Left lung (tissue), 10 donors: Measurements from ENCODE around the gene CCNG2. TPM values are rescaled to one million over a fixed set of nuclear protein-coding genes. Genes with fewer than 3 reads are reported as not detected.

ENCODE experiments used
- ATAC-seq: fragments of 200-7000 bp; cut with Tn5 transposase; one replicate; pipeline ENCODE4 v1.9.1; 2020; ENCODE audit warnings: moderate library complexity
- DNase-seq, 4 donors: peaks; one replicate each; pipeline ENCODE4 v3.0.0-alpha.2; 2013 to 2020
- H3K27ac ChIP-seq, 2 donors: fragments of 200-600 bp; sonication (generic) in 1 of 2; one replicate each; pipeline versions ENCODE4 v1.5.0 to v1.8.0; 2020 to 2021
- H3K27me3 ChIP-seq, 2 donors: fragments of 200-600 bp; sonication (generic) in 1 of 2; one replicate each; pipeline versions ENCODE4 v1.5.0 to v1.8.0; 2020 to 2021
- H3K36me3 ChIP-seq, 2 donors: fragments of 200-600 bp; sonication (generic) in 1 of 2; one replicate each; pipeline versions ENCODE4 v1.5.0 to v1.8.0; 2020 to 2021
- H3K4me1 ChIP-seq, 2 donors: fragments of 200-600 bp; one replicate each; pipeline ENCODE4 v1.8.0; 2021
- H3K4me3 ChIP-seq, 2 donors: fragments of 200-600 bp; sonication (generic) in 1 of 2; one replicate each; pipeline versions ENCODE4 v1.5.0 to v1.8.0; 2020 to 2021; ENCODE audit warnings: mild to moderate bottlenecking in 1 of 2
- H3K9me3 ChIP-seq, 2 donors: fragments of 200-600 bp; sonication (generic) in 1 of 2; one replicate each; pipeline versions ENCODE4 v1.5.0 to v1.8.0; 2020 to 2021
- intact Hi-C, 2 donors: fragments of 100-400 bp; cut with DNase I; formaldehyde crosslinking; loops; one replicate each; pipeline versions ENCODE4 v1.11.2 to v1.14.2; 2022
- polyA plus RNA-seq, 6 donors: library from polyadenylated mRNA; unstranded; fragments of 120-200 nt; gene quantifications; one replicate each; pipeline ENCODE4 v1.2.1, GENCODE V29; 2013; ENCODE audit not compliant: insufficient read length in 6 of 6
- total RNA-seq, 2 donors: library from RNA; stranded (reverse); fragmentation: NEBNext Ultra II Directional; extraction: Animal tissue kit (Norgen Biotek cat#: 25700); gene quantifications; one replicate each; pipeline ENCODE4 v1.2.1, GENCODE V29; 2021
- TF ChIP-seq, protein P1 (sequence below), 2 donors: fragments of 200-600 bp; sonication (generic) in 1 of 2; IDR thresholded peaks; one replicate each; pipeline versions ENCODE4 v1.5.0 to v1.8.0; 2021; ENCODE audit warnings: antibody characterized with exemption in 2 of 2
- donor health status: DM: no; HTN: yes; CAD: no.
- donor health status: DM: no; HTN: no; CAD: no.

The CCNG2 gene
- total and polyA plus RNA-seq, 8 donors = 31.6 to 136 (median 106) TPM

DNA sequence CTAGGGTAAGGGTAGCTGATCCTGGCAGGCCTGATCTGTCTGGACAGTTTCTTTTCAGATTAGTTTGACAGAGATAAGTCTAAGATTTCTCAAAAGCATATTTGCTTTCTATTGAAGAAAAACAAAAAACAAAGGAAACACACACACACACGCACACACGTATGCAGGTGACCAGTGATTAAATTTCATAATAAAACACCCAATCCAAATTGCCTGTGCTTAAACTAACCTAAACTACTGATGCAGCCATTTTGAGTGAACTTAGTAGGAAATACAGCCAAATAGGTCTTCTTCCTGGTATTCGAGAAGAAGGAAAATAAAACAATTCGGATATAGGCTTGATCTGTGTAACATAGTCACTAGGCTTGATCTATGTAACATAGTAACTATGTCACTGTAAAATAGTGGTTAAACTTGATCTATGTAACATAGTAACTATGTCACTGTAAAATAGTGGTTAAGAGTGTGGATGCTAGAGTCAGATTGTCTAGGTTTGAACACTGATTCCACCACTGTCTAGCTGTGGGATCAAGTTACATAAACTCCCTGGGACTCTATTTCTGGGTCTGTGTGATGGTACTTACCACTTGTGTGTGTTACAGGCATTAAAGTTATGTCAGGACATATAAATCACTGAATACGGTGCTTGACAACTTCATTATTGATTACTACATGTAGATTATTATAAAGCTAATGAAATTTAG lies 9.8 kb upstream of the CCNG2 start:
- Histone ChIP-seq H3K27ac (peak overlapping the region in 1 of 2 donors; percentile 70), H3K27me3 (no peaks in the 10 kb centered on the region), H3K36me3 (no peaks in the 10 kb centered on the region), H3K4me3 (no peak overlapping the region), H3K4me1 (peaks cover 0 to 16% of the 10 kb centered on the region in 2 donors), H3K9me3 (no peaks in the 10 kb centered on the region)
- TF ChIP-seq, protein P1, sequence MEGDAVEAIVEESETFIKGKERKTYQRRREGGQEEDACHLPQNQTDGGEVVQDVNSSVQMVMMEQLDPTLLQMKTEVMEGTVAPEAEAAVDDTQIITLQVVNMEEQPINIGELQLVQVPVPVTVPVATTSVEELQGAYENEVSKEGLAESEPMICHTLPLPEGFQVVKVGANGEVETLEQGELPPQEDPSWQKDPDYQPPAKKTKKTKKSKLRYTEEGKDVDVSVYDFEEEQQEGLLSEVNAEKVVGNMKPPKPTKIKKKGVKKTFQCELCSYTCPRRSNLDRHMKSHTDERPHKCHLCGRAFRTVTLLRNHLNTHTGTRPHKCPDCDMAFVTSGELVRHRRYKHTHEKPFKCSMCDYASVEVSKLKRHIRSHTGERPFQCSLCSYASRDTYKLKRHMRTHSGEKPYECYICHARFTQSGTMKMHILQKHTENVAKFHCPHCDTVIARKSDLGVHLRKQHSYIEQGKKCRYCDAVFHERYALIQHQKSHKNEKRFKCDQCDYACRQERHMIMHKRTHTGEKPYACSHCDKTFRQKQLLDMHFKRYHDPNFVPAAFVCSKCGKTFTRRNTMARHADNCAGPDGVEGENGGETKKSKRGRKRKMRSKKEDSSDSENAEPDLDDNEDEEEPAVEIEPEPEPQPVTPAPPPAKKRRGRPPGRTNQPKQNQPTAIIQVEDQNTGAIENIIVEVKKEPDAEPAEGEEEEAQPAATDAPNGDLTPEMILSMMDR (IDR thresholded peaks at IDR 0.05) = no peak
- DNase-seq (no peak), ATAC-seq (no peak)
- intact Hi-C loops = no loop called here

- ATAC-seq (no peak), DNase-seq (no peak)
- H3K27ac ChIP-seq = no peak overlapping the region
- H3K36me3 ChIP-seq = no peaks in the 10 kb centered on the region
- no peak overlapping the region for H3K4me3 ChIP-seq
- H3K9me3 ChIP-seq = no peaks in the 10 kb centered on the region
- peaks cover 0 to 19% of the 10 kb centered on the region in 2 donors for H3K4me1 ChIP-seq
- no peaks in the 10 kb centered on the region for H3K27me3 ChIP-seq
- TF ChIP-seq, protein P1 (IDR thresholded peaks at IDR 0.05) = no peak
- intact Hi-C loops = no loop called here
These were observed 8.9 kb upstream of the CCNG2 start for GRCh38 chr4:77148078-77148477.

GRCh38 chr4:77149789-77150188 lies 7.2 kb upstream of the CCNG2 start:
- Histone ChIP-seq H3K27ac (no peak overlapping the region), H3K27me3 (no peaks in the 10 kb centered on the region), H3K4me1 (peaks cover 0 to 19% of the 10 kb centered on the region in 2 donors), H3K36me3 (no peaks in the 10 kb centered on the region), H3K9me3 (no peaks in the 10 kb centered on the region), H3K4me3 (no peak overlapping the region)
- ATAC-seq = no peak
- DNase-seq = no peak
- TF ChIP-seq, protein P1 (IDR thresholded peaks at IDR 0.05) = no peak
- intact Hi-C loops = loop anchor here in 1 of 2 donors (10.0 kb wide), 1 partner anchor 55 kb away; no protein-coding TSS in a partner anchor

DNA sequence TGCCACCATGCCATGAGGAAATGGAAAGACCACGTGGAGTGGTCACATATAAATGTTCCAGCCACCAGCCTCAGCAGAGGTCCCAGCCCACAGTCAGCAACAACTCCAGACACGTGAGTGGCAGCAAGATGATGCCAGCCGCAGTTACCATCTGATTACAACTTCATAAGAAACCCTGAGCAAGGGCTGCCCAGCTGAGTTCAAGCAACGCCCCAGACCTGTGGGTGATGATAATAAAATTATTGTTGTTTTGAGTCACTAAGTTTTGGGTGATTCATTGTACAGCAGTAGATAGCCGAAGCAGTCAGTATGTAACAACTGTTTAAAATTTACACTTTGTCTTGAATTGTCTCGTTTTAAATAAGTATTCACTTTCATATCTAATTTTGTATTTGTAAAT lies 5.8 kb upstream of the CCNG2 start:
- Histone ChIP-seq H3K27me3 (no peaks in the 10 kb centered on the region), H3K36me3 (no peaks in the 10 kb centered on the region), H3K4me1 (peaks cover 0 to 20% of the 10 kb centered on the region in 2 donors), H3K4me3 (no peak overlapping the region), H3K27ac (no peak overlapping the region), H3K9me3 (no peaks in the 10 kb centered on the region)
- DNase-seq = no peak
- intact Hi-C loops = loop anchor here in 1 of 2 donors (10.0 kb wide), 1 partner anchor 56 kb away; no protein-coding TSS in a partner anchor
- TF ChIP-seq, protein P1 (IDR thresholded peaks at IDR 0.05) = no peak
- no peak for ATAC-seq

DNA sequence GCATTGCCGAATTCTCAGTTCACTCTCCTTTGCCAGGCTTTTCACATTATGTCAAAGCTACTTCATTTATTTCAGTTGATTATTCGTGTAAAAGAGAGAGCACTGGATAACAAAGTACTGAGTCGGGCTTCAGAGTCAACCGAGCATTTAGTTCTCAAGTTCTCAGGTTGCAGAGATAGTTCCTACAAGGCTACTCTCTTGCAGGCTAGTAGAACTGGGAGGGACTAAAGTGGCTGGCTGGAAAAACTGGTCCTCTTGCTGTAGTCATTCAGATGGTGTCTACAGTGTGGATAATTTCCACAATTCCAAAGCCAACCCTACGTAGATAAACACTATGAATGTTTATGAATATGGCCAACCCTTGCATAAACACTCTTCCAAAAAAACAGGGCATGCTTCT lies 4.6 kb upstream of the CCNG2 start:
- H3K4me1 ChIP-seq = peaks cover 0 to 13% of the 10 kb centered on the region in 2 donors
- TF ChIP-seq, protein P1 (IDR thresholded peaks at IDR 0.05) = no peak
- ATAC-seq (no peak), DNase-seq (peak in 1 of 4 donors; percentile 44)
- H3K36me3 ChIP-seq = no peaks in the 10 kb centered on the region
- intact Hi-C loops = loop anchor here in 1 of 2 donors (10.0 kb wide), 1 partner anchor 58 kb away; no protein-coding TSS in a partner anchor
- no peaks in the 10 kb centered on the region for H3K27me3 ChIP-seq
- H3K4me3 ChIP-seq = no peak overlapping the region
- no peaks in the 10 kb centered on the region for H3K9me3 ChIP-seq
- H3K27ac ChIP-seq = no peak overlapping the region
